ENCODE data around the gene DGKI.

GRCh38 chr7:137727413-137727812, 119.4 kb downstream of the DGKI start:
- no peak for TF ChIP-seq YY1 (IDR thresholded peaks at IDR 0.05; ENCODE audit: insufficient read depth, insufficient read length)
- no peak for TF ChIP-seq ZNF274 (IDR thresholded peaks at IDR 0.05; ENCODE audit: low read depth, low read length)
- no peak for TF ChIP-seq SUZ12 (IDR thresholded peaks at IDR 0.05; ENCODE audit: extremely low read depth, insufficient read depth, insufficient read length)

Data from NT2/D1 (cell line).